SK-N-SH (cell line): ENCODE results near the gene MYO1H. TPM values are rescaled to one million over a fixed set of nuclear protein-coding genes. Genes with fewer than 3 reads are reported as not detected.

ENCODE experiments used
- CTCF ChIA-PET: fragments of 300-600, 350-600 bp; formaldehyde crosslinking; extraction: SDS; loops from one replicate; lab custom pipeline; 2021; lab: Yijun Ruan, JAX
- POLR2A ChIA-PET: fragments of 350-600 bp; sonication (Branson Sonifier 250); formaldehyde crosslinking; extraction: SDS; loops from one replicate; lab custom pipeline; 2020; ENCODE audit warnings: antibody characterized with exemption, inconsistent platforms; lab: Yijun Ruan, JAX
- DNase-seq: peaks from one replicate; pipeline ENCODE4 v3.0.0; 2012
- H2AFZ ChIP-seq: fragments of 200-600 bp; sonication (generic); 2 replicates; pipeline ENCODE4 v1.8.1; 2016; ENCODE audit warnings: antibody characterized with exemption, mild to moderate bottlenecking, low read depth
- H3F3A ChIP-seq: fragments of 200-600 bp; sonication (generic); replicated peaks from 2 replicates; pipeline ENCODE3; 2016; ENCODE audit warnings: antibody characterized with exemption, mild to moderate bottlenecking; ENCODE audit not compliant: insufficient read depth
- H3K27ac ChIP-seq, 2 experiments: fragments of 200-500 bp in 1 of 2; fragments of 200-600 bp in 1 of 2; sonication (Bioruptor generic) in 1 of 2; sonication (generic), shearing (Covaris generic) in 1 of 2; 2 replicates each; pipeline versions ENCODE4 v1.5.1 to v1.6.1; 2014 to 2016; ENCODE audit warnings: low read depth in 2 of 2, inconsistent platforms in 1 of 2, low read length in 1 of 2, mild to moderate bottlenecking in 1 of 2, mixed read lengths in 1 of 2
- H3K27me3 ChIP-seq: fragments of 200-600 bp; sonication (generic), shearing (Covaris generic); 2 replicates; pipeline ENCODE4 v1.6.1; 2016; ENCODE audit warnings: mixed run types; ENCODE audit not compliant: insufficient read depth
- H3K36me3 ChIP-seq, 2 experiments: fragments of 200-500 bp in 1 of 2; fragments of 200-600 bp in 1 of 2; sonication (Bioruptor generic) in 1 of 2; sonication (generic) in 1 of 2; replicated peaks in 1 of 2; 2 replicates each; pipeline versions ENCODE3 to v1.5.1; 2014 to 2016; ENCODE audit warnings: low read length in 1 of 2, mild to moderate bottlenecking in 1 of 2; ENCODE audit not compliant: insufficient read depth in 2 of 2, control insufficient read depth in 1 of 2
- H3K4me1 ChIP-seq, 2 experiments: fragments of 200-500 bp in 1 of 2; fragments of 200-600 bp in 1 of 2; sonication (Bioruptor generic) in 1 of 2; sonication (generic), shearing (Covaris generic) in 1 of 2; 2 replicates each; pipeline versions ENCODE4 v1.5.1 to v1.6.1; 2014 to 2016; ENCODE audit warnings: low read depth in 1 of 2, low read length in 1 of 2, mixed run types in 1 of 2; ENCODE audit not compliant: insufficient read depth in 2 of 2, control insufficient read depth in 1 of 2
- H3K4me2 ChIP-seq: fragments of 200-600 bp; sonication (generic), shearing (Covaris generic); 2 replicates; pipeline ENCODE4 v1.6.1; 2017; ENCODE audit warnings: mixed run types
- H3K4me3 ChIP-seq, 2 experiments: fragments of 200-500 bp in 1 of 2; fragments of 200-600 bp in 1 of 2; sonication (Bioruptor generic) in 1 of 2; sonication (generic), shearing (Covaris generic) in 1 of 2; 2 replicates each; pipeline versions ENCODE4 v1.5.1 to v1.8.1; 2014 to 2016; ENCODE audit warnings: low read depth in 2 of 2, inconsistent platforms in 1 of 2, low read length in 1 of 2, mild to moderate bottlenecking in 1 of 2, mixed read lengths in 1 of 2, moderate library complexity in 1 of 2
- H3K79me2 ChIP-seq: fragments of 200-600 bp; sonication (generic); 2 replicates; pipeline ENCODE4 v1.8.1; 2017; ENCODE audit warnings: mild to moderate bottlenecking; ENCODE audit not compliant: insufficient read depth
- H3K9ac ChIP-seq: fragments of 200-600 bp; sonication (generic); 2 replicates; pipeline ENCODE4 v1.6.1; 2017; ENCODE audit warnings: mixed run types
- H3K9me2 ChIP-seq: fragments of 200-600 bp; sonication (generic); 2 replicates; pipeline ENCODE4 v1.6.1; 2017; ENCODE audit warnings: mixed run types
- H3K9me3 ChIP-seq: fragments of 200-600 bp; sonication (generic); 2 replicates; pipeline ENCODE4 v1.6.1; 2017; ENCODE audit warnings: mixed run types, mild to moderate bottlenecking, moderate library complexity
- H4K20me1 ChIP-seq: fragments of 200-600 bp; sonication (generic); 2 replicates; pipeline ENCODE4 v1.6.1; 2017; ENCODE audit warnings: mild to moderate bottlenecking, mixed run types; ENCODE audit not compliant: insufficient read depth
- ELF1 ChIP-seq: IDR thresholded peaks from 2 replicates; pipeline ENCODE4 v1.4.0; 2012
- FOSL2 ChIP-seq: IDR thresholded peaks from 2 replicates; pipeline ENCODE4 v1.4.0; 2012; ENCODE audit warnings: low read depth, mild to moderate bottlenecking, moderate library complexity, borderline replicate concordance
- FOXJ3 ChIP-seq: sonication (generic); formaldehyde crosslinking; IDR thresholded peaks from 2 replicates; pipeline ENCODE4 v1.5.1; 2020; ENCODE audit warnings: mild to moderate bottlenecking, missing genetic modification reagents
- GABPA ChIP-seq: IDR thresholded peaks from 2 replicates; pipeline ENCODE4 v1.4.0; 2012; ENCODE audit warnings: low read depth, mild to moderate bottlenecking
- JUND ChIP-seq: IDR thresholded peaks from 2 replicates; pipeline ENCODE4 v1.4.0; 2012
- MXI1 ChIP-seq: IDR thresholded peaks from 2 replicates; pipeline ENCODE4 v1.6.1; 2012; ENCODE audit warnings: mild to moderate bottlenecking, low read depth, low read length, improper control_type of control experiment
- NFIC ChIP-seq: IDR thresholded peaks from 2 replicates; pipeline ENCODE4 v1.4.0; 2012; ENCODE audit warnings: borderline replicate concordance
- PBX3 ChIP-seq: IDR thresholded peaks from 2 replicates; pipeline ENCODE4; 2012
- RAD21 ChIP-seq: IDR thresholded peaks from 2 replicates; pipeline ENCODE4 v1.6.1; 2012; ENCODE audit warnings: mild to moderate bottlenecking, low read length
- RCOR1 ChIP-seq: fragments of 150-350 bp; IDR thresholded peaks from 2 replicates; pipeline ENCODE4 v1.6.1; 2017; ENCODE audit warnings: antibody characterized with exemption, low read length
- REST ChIP-seq: IDR thresholded peaks from 2 replicates; pipeline ENCODE4 v1.6.1; 2012; ENCODE audit warnings: mild to moderate bottlenecking, low read depth, low read length, moderate library complexity
- SMC3 ChIP-seq: IDR thresholded peaks from 2 replicates; pipeline ENCODE4 v1.6.1; 2012; ENCODE audit warnings: low read depth, low read length, improper control_type of control experiment
- TCF12 ChIP-seq: IDR thresholded peaks from 2 replicates; pipeline ENCODE4 v1.4.0; 2012
- whole genome bisulfite sequencing: methylation state at CpG from one replicate; pipeline ENCODE4 v1.1.6; 2017; ENCODE audit warnings: low lambda C conversion rate; 5-methylcytosine and 5-hydroxymethylcytosine counted together
- polyA plus RNA-seq, 3 experiments: library from polyadenylated mRNA; depleted of rRNA; stranded (reverse); fragments of >200 nt; gene quantifications; 2 replicates each; pipeline ENCODE4 v1.2.3, GENCODE V29; 2012
- TF ChIP-seq, protein P1 (sequence below): IDR thresholded peaks from 2 replicates; pipeline ENCODE4 v1.4.0; 2012; ENCODE audit warnings: low read depth
- TF ChIP-seq, protein P2 (sequence below): IDR thresholded peaks from 2 replicates; pipeline ENCODE4 v1.4.0; 2012; ENCODE audit warnings: low read depth, borderline replicate concordance
- TF ChIP-seq, protein P3 (sequence below): fragments of 150-350 bp; IDR thresholded peaks from 2 replicates; pipeline ENCODE4 v1.6.1; 2017; ENCODE audit warnings: antibody characterized with exemption, low read length, low read depth, borderline replicate concordance

MYO1H gene
- polyA plus RNA-seq, 1 of the 3 experiments (the other 2 are of a cell fraction): not detected

- Histone ChIP-seq H3K9ac (no peak overlapping the region), H2AFZ (no peak overlapping the region), H3K4me3 (no peak overlapping the region), H3K79me2 (no peaks in the 10 kb centered on the region), H3K4me2 (no peak overlapping the region), H3F3A (no peaks in the 10 kb centered on the region), H4K20me1 (no peaks in the 10 kb centered on the region), H3K27me3 (peaks cover 6% of the 10 kb centered on the region; the same call in 1 of the 2 replicates), H3K36me3 (no peaks in the 10 kb centered on the region), H3K27ac (no peak overlapping the region), H3K9me2 (no peaks in the 10 kb centered on the region)
- 46% methylated on average over 5 of the region's 5 CpGs for WGBS
- TF ChIP-seq MXI1 (no peak), ELF1 (no peak), JUND (no peak), REST (no peak), GABPA (no peak), TCF12 (no peak), FOSL2 (no peak), FOXJ3 (CRISPR knock-in tag) (no peak), RCOR1 (no peak), PBX3 (no peak), RAD21 (no peak), SMC3 (no peak), NFIC (no peak)
- TF ChIP-seq, protein P1, sequence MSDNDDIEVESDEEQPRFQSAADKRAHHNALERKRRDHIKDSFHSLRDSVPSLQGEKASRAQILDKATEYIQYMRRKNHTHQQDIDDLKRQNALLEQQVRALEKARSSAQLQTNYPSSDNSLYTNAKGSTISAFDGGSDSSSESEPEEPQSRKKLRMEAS: no peak
- TF ChIP-seq, protein P2, sequence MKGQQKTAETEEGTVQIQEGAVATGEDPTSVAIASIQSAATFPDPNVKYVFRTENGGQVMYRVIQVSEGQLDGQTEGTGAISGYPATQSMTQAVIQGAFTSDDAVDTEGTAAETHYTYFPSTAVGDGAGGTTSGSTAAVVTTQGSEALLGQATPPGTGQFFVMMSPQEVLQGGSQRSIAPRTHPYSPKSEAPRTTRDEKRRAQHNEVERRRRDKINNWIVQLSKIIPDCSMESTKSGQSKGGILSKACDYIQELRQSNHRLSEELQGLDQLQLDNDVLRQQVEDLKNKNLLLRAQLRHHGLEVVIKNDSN: no peak
- TF ChIP-seq, protein P3, sequence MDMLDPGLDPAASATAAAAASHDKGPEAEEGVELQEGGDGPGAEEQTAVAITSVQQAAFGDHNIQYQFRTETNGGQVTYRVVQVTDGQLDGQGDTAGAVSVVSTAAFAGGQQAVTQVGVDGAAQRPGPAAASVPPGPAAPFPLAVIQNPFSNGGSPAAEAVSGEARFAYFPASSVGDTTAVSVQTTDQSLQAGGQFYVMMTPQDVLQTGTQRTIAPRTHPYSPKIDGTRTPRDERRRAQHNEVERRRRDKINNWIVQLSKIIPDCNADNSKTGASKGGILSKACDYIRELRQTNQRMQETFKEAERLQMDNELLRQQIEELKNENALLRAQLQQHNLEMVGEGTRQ: no peak
- TF ChIP-seq, all 33 proteins: peak for 0
- Histone ChIP-seq H3K9me3 (no peaks in the 10 kb centered on the region), H3K4me1 (no peaks in the 10 kb centered on the region)
- DNase-seq: no peak
- ChIA-PET POLR2A (no interaction called here), CTCF (interaction anchor here (0.8 to 7.4 kb wide), 6 partner anchors 9 to 115 kb away, joined by 3 to 127 read pairs (median 5); no protein-coding TSS in a partner anchor)
Observed at GRCh38 chr12:109378569-109378968, 30.9 kb downstream of the MYO1H start.
